HepG2 (cell line): Measurements from ENCODE around the gene EGFL8. TPM values are rescaled to one million over a fixed set of nuclear protein-coding genes. Genes with fewer than 3 reads are reported as not detected.

Experiments used
- ATAC-seq: fragments of 200-7000 bp; cut with Tn5 transposase; 3 replicates; pipeline ENCODE4 v1.9.1; 2020; ENCODE audit warnings: mild to moderate bottlenecking, moderate library complexity
- BruUV-seq: library from RNA; stranded (reverse); fragments of 400-500 nt; replicated peaks from 2 replicates; lab custom pipeline; 2021; lab: Mats Ljungman, UMichigan
- CTCF ChIA-PET: fragments of 300-600 bp; formaldehyde crosslinking; extraction: SDS; loops from one replicate; lab custom pipeline; 2021; ENCODE audit warnings: low total read pairs, inconsistent platforms, low intra/inter-chr PET ratio; lab: Yijun Ruan, JAX
- POLR2A ChIA-PET: fragments of 350-600 bp; sonication (Branson Sonifier 250); formaldehyde crosslinking; loops from one replicate; lab custom pipeline; 2020; ENCODE audit warnings: antibody characterized with exemption, inconsistent platforms; lab: Yijun Ruan, JAX
- DNase-seq: peaks from one replicate; pipeline ENCODE4 v3.0.0-alpha.2; 2015; ENCODE audit warnings: low spot score
- FAIRE-seq: peaks from 3 replicates; lab custom pipeline; 2011; peaks lifted over from hg19 to GRCh38; lab: Jason Lieb, UNC
- H2AFZ ChIP-seq: one replicate; pipeline ENCODE4 v1.6.1; 2011; ENCODE audit warnings: low read length, inconsistent platforms
- H3K27ac ChIP-seq: fragments of 300-600 bp; 3 replicates; pipeline ENCODE4 v1.8.0; 2011; ENCODE audit warnings: mixed run types, mild to moderate bottlenecking, mixed read lengths, low read length, inconsistent platforms; ENCODE audit not compliant: insufficient read depth; ENCODE audit errors: extremely low read length
- H3K27me3 ChIP-seq, 2 experiments: fragments of 200-600 bp in 1 of 2; 2 replicates in 1 of 2; 3 replicates in 1 of 2; pipeline versions ENCODE4 v1.6.0 to v1.8.0; 2011; ENCODE audit warnings: low read length in 2 of 2, mild to moderate bottlenecking in 2 of 2, moderate library complexity in 2 of 2, inconsistent platforms in 1 of 2; ENCODE audit not compliant: insufficient read depth in 2 of 2, control insufficient read depth in 1 of 2
- H3K36me3 ChIP-seq, 2 experiments: fragments of 200-600 bp in 1 of 2; replicated peaks in 1 of 2; 2 replicates in 1 of 2; 3 replicates in 1 of 2; pipeline versions ENCODE4 v1.5.1 to v1.8.0; 2011; ENCODE audit warnings: low read length in 2 of 2, inconsistent platforms in 1 of 2; ENCODE audit not compliant: insufficient read depth in 2 of 2, control insufficient read depth in 1 of 2
- H3K4me1 ChIP-seq: 2 replicates; pipeline ENCODE4 v1.5.1; 2012; ENCODE audit warnings: low read length, inconsistent platforms; ENCODE audit not compliant: insufficient read depth
- H3K4me2 ChIP-seq: 2 replicates; pipeline ENCODE4 v1.6.0; 2011; ENCODE audit warnings: low read depth, low read length, inconsistent platforms
- H3K4me3 ChIP-seq, 3 experiments: fragments of 200-600 bp in 1 of 3; sonication (generic), shearing (Covaris generic) in 1 of 3; replicated peaks in 1 of 3; 2 replicates each; pipeline ENCODE4 v1.5.1; 2011 to 2016; ENCODE audit warnings: low read length in 3 of 3, inconsistent platforms in 2 of 3, low read depth in 2 of 3, mild to moderate bottlenecking in 2 of 3, control low read depth in 1 of 3, mixed read lengths in 1 of 3; ENCODE audit not compliant: insufficient read depth in 1 of 3
- H3K79me2 ChIP-seq: one replicate; pipeline ENCODE4 v1.6.1; 2011; ENCODE audit warnings: low read length, inconsistent platforms; ENCODE audit not compliant: insufficient read depth
- H3K9ac ChIP-seq: 2 replicates; pipeline ENCODE4 v1.6.0; 2011; ENCODE audit warnings: mild to moderate bottlenecking, low read depth, low read length, inconsistent platforms; ENCODE audit not compliant: insufficient read depth
- H3K9me3 ChIP-seq: 2 replicates; pipeline ENCODE4 v1.5.1; 2012; ENCODE audit warnings: mild to moderate bottlenecking, low read length
- H4K20me1 ChIP-seq: 2 replicates; pipeline ENCODE4 v1.6.0; 2011; ENCODE audit warnings: inconsistent platforms, mild to moderate bottlenecking, low read length, moderate library complexity; ENCODE audit not compliant: insufficient read depth
- AGO2 ChIP-seq: fragments of 200-400 bp; formaldehyde crosslinking; optimal IDR thresholded peaks from 2 replicates; pipeline ENCODE3; 2017; ENCODE audit warnings: mild to moderate bottlenecking, low read depth, low read length, moderate library complexity
- ELF4 ChIP-seq: sonication (generic); formaldehyde crosslinking; IDR thresholded peaks from 2 replicates; pipeline ENCODE4 v1.5.0; 2020; ENCODE audit warnings: missing genetic modification reagents, mild to moderate bottlenecking, moderate library complexity, borderline replicate concordance
- HOMEZ ChIP-seq: IDR thresholded peaks from 2 replicates; pipeline ENCODE4 v1.6.1; 2016; ENCODE audit warnings: low read depth
- NR2F6 ChIP-seq, 2 experiments: IDR thresholded peaks; 2 replicates each; pipeline ENCODE4 v1.6.1; 2016; ENCODE audit warnings: antibody characterized with exemption in 1 of 2, mild to moderate bottlenecking in 1 of 2
- PAWR ChIP-seq: sonication (generic); formaldehyde crosslinking; IDR thresholded peaks from 2 replicates; pipeline ENCODE4 v1.4.0; 2020; ENCODE audit warnings: missing genetic modification reagents, mild to moderate bottlenecking, borderline replicate concordance
- POLR2AphosphoS5 ChIP-seq: IDR thresholded peaks from 2 replicates; pipeline ENCODE4 v1.6.1; 2012; ENCODE audit warnings: low read depth, low read length
- RBFOX2 ChIP-seq: fragments of 200-400 bp; formaldehyde crosslinking; IDR thresholded peaks from 2 replicates; pipeline ENCODE4 v1.6.1; 2017; ENCODE audit warnings: low read depth, mild to moderate bottlenecking, low read length
- RBM22 ChIP-seq: fragments of 200-400 bp; formaldehyde crosslinking; optimal IDR thresholded peaks from 2 replicates; pipeline ENCODE3; 2017; ENCODE audit warnings: mild to moderate bottlenecking, low read length, moderate library complexity
- SPEN ChIP-seq: sonication (generic); formaldehyde crosslinking; IDR thresholded peaks from 2 replicates; pipeline ENCODE4 v1.5.1; 2020; ENCODE audit warnings: low read depth, mild to moderate bottlenecking, missing genetic modification reagents
- YY1 ChIP-seq: IDR thresholded peaks from 2 replicates; pipeline ENCODE4 v1.6.1; 2011; ENCODE audit warnings: low read length, low read depth, moderate library complexity, mild to moderate bottlenecking; ENCODE audit not compliant: insufficient read depth, insufficient replicate concordance
- ZNF788 ChIP-seq: sonication (generic); formaldehyde crosslinking; IDR thresholded peaks from 2 replicates; pipeline ENCODE4 v1.5.0; 2020; ENCODE audit warnings: mild to moderate bottlenecking, missing genetic modification reagents, borderline replicate concordance
- ZNF883 ChIP-seq: sonication (generic); formaldehyde crosslinking; IDR thresholded peaks from 2 replicates; pipeline ENCODE4 v1.5.1; 2020; ENCODE audit warnings: mild to moderate bottlenecking, missing genetic modification reagents; ENCODE audit errors: not compliant biosample characterization
- ZZZ3 ChIP-seq: sonication (generic); formaldehyde crosslinking; IDR thresholded peaks from 2 replicates; pipeline ENCODE4 v1.4.0; 2020; ENCODE audit warnings: missing genetic modification reagents, mild to moderate bottlenecking, borderline replicate concordance
- whole genome bisulfite sequencing: methylation state at CpG from one replicate; pipeline ENCODE4 v1.1.6; 2017; ENCODE audit warnings: low lambda C conversion rate; 5-methylcytosine and 5-hydroxymethylcytosine counted together
- in situ Hi-C: cut with HindIII; loops from 2 replicates; pipeline ENCODE4 v1.10.0; 2017; ENCODE audit warnings: low pct_unique_long_range_greater_than_20kb; ENCODE audit not compliant: extremely low pct_ligation_motif_present
- intact Hi-C: fragments of 100-400 bp; cut with micrococcal nuclease; formaldehyde crosslinking; loops from one replicate; pipeline ENCODE4 v1.10.0; 2022; ENCODE audit not compliant: unreplicated experiment
- polyA plus RNA-seq, 8 experiments: library from polyadenylated mRNA; depleted of rRNA in 3 of 8; stranded (reverse) in 7 of 8; unstranded in 1 of 8; fragments of >200 nt; fragmentation: Illumina TruSeq in 4 of 8; extraction: Trizol in 4 of 8; gene quantifications; 2 replicates each; pipeline versions ENCODE4 v1.2.1 to v1.2.3, GENCODE V29; 2011 to 2016; ENCODE audit warnings: low read depth in 4 of 8, missing spikeins in 1 of 8, mixed read lengths in 1 of 8; ENCODE audit not compliant: insufficient read depth in 1 of 8
- total RNA-seq, 5 experiments: library from RNA; depleted of rRNA; stranded (reverse); fragments of >200 nt; fragmentation: Illumina TruSeq; extraction: Trizol; gene quantifications; 2 replicates each; pipeline ENCODE4 v1.2.3, GENCODE V29; 2016; ENCODE audit warnings: low read depth in 1 of 5

Gene EGFL8
- total and polyA plus RNA-seq, 2 of the 13 experiments (the other 11 are each of a cell fraction or from before 2014, with no cell fraction given): 10.0 to 11.5 TPM

GRCh38 chr6:32168350-32168749 is 4.0 kb downstream of the EGFL8 start:
- H3K27ac ChIP-seq: no peak overlapping the region
- no peak overlapping the region for H2AFZ ChIP-seq
- H3K4me3 ChIP-seq: no peak overlapping the region
- FAIRE-seq (no peak), DNase-seq (no peak), ATAC-seq (no peak)
- ChIA-PET POLR2A (interaction anchor here (1.3 to 1.5 kb wide), 3 partner anchors 8 to 52 kb away, joined by 3 to 5 read pairs (median 3); partner anchors contain the start of gene AGPAT1), CTCF (no interaction called here)
- intact Hi-C loops: no loop called here
- H3K4me1 ChIP-seq: peaks cover 10% of the 10 kb centered on the region
- H3K36me3 ChIP-seq: peaks cover 18 to 52% of the 10 kb centered on the region in 2 experiments
- H3K9me3 ChIP-seq: no peaks in the 10 kb centered on the region
- peaks cover 11% of the 10 kb centered on the region for H3K79me2 ChIP-seq
- peak; percentile 40 for TF ChIP-seq POLR2AphosphoS5
- TF ChIP-seq HOMEZ (CRISPR knock-in tag): no peak
- peak; percentile 41; the same call in 1 of the 2 replicates for TF ChIP-seq ZNF788 (CRISPR knock-in tag)
- BruUV-seq: TSS peak; percentile 45
- H3K4me2 ChIP-seq: no peak overlapping the region
- 94% methylated on average over 2 of the region's 2 CpGs for WGBS
- in situ Hi-C loops: no loop called here
- H3K27me3 ChIP-seq: no peaks in the 10 kb centered on the region
- H3K9ac ChIP-seq: no peak overlapping the region
- H4K20me1 ChIP-seq: no peaks in the 10 kb centered on the region

GRCh38 chr6:32168807-32169591 is 4.6 kb downstream of the EGFL8 start:
- ChIA-PET POLR2A (interaction anchor here (1.1 to 1.4 kb wide), 2 partner anchors 9 to 52 kb away, joined by 3 to 5 read pairs; no protein-coding TSS in a partner anchor), CTCF (no interaction called here)
- no peak for FAIRE-seq
- intact Hi-C loops: no loop called here
- no TSS peak for BruUV-seq
- in situ Hi-C loops: no loop called here
- peaks cover 18 to 52% of the 10 kb centered on the region in 2 experiments for H3K36me3 ChIP-seq
- no peaks in the 10 kb centered on the region for H4K20me1 ChIP-seq
- ATAC-seq: peak; percentile 61; the same call in 2 of the 3 replicates
- no peak for DNase-seq
- peaks cover 17% of the 10 kb centered on the region for H3K4me1 ChIP-seq
- H3K4me3 ChIP-seq: no peak overlapping the region
- 94% methylated on average over 8 of the region's 11 CpGs for WGBS
- H2AFZ ChIP-seq: no peak overlapping the region
- no peak overlapping the region for H3K4me2 ChIP-seq
- no peak overlapping the region for H3K9ac ChIP-seq
- H3K79me2 ChIP-seq: peaks cover 18% of the 10 kb centered on the region
- H3K9me3 ChIP-seq: no peaks in the 10 kb centered on the region
- H3K27me3 ChIP-seq: no peaks in the 10 kb centered on the region
- no peak overlapping the region for H3K27ac ChIP-seq
- TF ChIP-seq SPEN (CRISPR knock-in tag): no peak
- TF ChIP-seq YY1: no peak
- peak; percentile 93 for TF ChIP-seq AGO2
- TF ChIP-seq ZNF883 (CRISPR knock-in tag): no peak
- no peak for TF ChIP-seq ZZZ3 (CRISPR knock-in tag)
- TF ChIP-seq RBM22: peak; percentile 19
- TF ChIP-seq PAWR: no peak
- peak; percentile 53; the same call in 1 of the 2 replicates for TF ChIP-seq RBFOX2
- TF ChIP-seq ELF4: no peak
- TF ChIP-seq NR2F6 (IDR thresholded peaks at IDR 0.05): no peak
- no peak for TF ChIP-seq NR2F6 (CRISPR knock-in tag; IDR thresholded peaks at IDR 0.05)
